GM19035 (cell line): ENCODE measurements around the gene GPHB5.

Experiments
- ATAC-seq: cut with Tn5 transposase; IDR thresholded peaks from one replicate; pipeline ENCODE4 v1.9.1; 2021; ENCODE audit not compliant: unreplicated experiment

GPHB5 gene

DNA sequence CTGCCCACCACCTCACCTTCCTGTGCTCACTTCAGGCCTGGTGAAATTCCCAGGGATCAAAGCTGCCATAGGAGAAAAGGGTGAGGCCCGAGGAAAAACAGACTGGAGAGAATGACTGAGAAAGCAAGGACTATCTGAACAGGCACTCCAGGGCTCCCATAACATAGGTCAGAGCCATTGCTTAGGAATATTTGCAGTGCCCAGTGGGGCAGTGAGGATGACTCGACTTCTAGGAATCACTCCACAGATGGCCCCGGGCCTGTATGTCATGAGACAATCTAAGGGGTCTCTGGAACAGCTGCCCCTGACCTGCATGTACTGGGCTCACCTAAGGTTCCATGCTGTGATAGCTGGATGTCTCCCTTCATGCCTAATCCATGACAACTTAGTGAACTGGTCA, 51.6 kb downstream of the GPHB5 start:
- ATAC-seq, result no peak

DNA sequence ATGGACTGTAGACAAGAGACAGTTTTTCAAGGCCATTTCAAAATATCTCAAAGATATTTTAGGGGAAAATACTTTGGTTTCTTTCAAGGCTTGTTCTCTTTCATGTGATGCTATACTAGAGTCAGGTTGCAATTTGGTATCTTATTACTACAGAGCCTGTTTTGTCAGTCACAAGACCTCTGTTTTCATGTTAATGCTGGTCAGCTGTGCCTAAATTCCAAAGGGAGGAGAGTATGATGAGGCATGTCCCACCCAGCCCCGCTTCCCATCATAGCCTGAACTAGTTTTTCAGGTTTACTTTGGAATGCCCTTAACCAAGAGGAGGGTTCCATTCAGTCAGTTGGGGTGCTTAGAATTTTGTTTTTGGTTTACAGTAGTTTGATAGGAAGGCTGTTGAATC, 52.6 kb downstream of the GPHB5 start:
- ATAC-seq, result no peak
